ENCODE measurements around the gene MCM8. TPM values are rescaled to one million over a fixed set of nuclear protein-coding genes. Genes with fewer than 3 reads are reported as not detected.

Gene MCM8
- polyA plus RNA-seq, 1 donor from 2014 or later: 5.1 TPM

GRCh38 chr20:5947276-5947675, 3.2 kb upstream of the MCM8 start:
- peaks cover 19% of the 10 kb centered on the region for H3K79me2 ChIP-seq (replicated peaks; ENCODE audit: insufficient read depth, low read length)

GRCh38 chr20:5949943-5950270, 545 bp upstream of the MCM8 start:
- Histone ChIP-seq H3K79me2 (replicated peaks; ENCODE audit: insufficient read depth, low read length) (peaks cover 19% of the 10 kb centered on the region), H3K4me3 (ENCODE audit: low read length) (peak overlapping the region; percentile 80), H4K20me1 (ENCODE audit: insufficient read depth) (no peaks in the 10 kb centered on the region), H3K27ac (ENCODE audit: low read length) (peak overlapping the region; percentile 32), H3K9ac (ENCODE audit: low read length) (peak overlapping the region; percentile 69), H3K36me3 (ENCODE audit: insufficient read depth, low read length) (peaks cover 8% of the 10 kb centered on the region), H3K27me3 (ENCODE audit: insufficient read depth, low read depth, low read length) (no peaks in the 10 kb centered on the region), H3K9me3 (ENCODE audit: low read length) (no peaks in the 10 kb centered on the region), H3K4me2 (ENCODE audit: low read length) (peak overlapping the region; percentile 94), H2AFZ (ENCODE audit: low read depth, low read length) (peak overlapping the region; percentile 30), H3F3A (ENCODE audit: insufficient read depth, low read length, poor library complexity, severe bottlenecking) (no peaks in the 10 kb centered on the region), H3K9me2 (ENCODE audit: insufficient read depth, low read length) (no peaks in the 10 kb centered on the region)
- TF ChIP-seq POLR2AphosphoS5 (IDR thresholded peaks at IDR 0.05): no peak

More at GRCh38 chr20:5947276-5947675, 3.2 kb upstream of the MCM8 start:
- Histone ChIP-seq H3K9ac (ENCODE audit: low read length) (no peak overlapping the region), H3K4me2 (ENCODE audit: low read length) (no peak overlapping the region), H3K4me3 (ENCODE audit: low read length) (no peak overlapping the region), H2AFZ (ENCODE audit: low read depth, low read length) (no peak overlapping the region), H4K20me1 (ENCODE audit: insufficient read depth) (no peaks in the 10 kb centered on the region), H3F3A (ENCODE audit: insufficient read depth, low read length, poor library complexity, severe bottlenecking) (no peaks in the 10 kb centered on the region), H3K9me3 (ENCODE audit: low read length) (no peaks in the 10 kb centered on the region), H3K27me3 (ENCODE audit: insufficient read depth, low read depth, low read length) (no peaks in the 10 kb centered on the region), H3K27ac (ENCODE audit: low read length) (no peak overlapping the region), H3K9me2 (ENCODE audit: insufficient read depth, low read length) (no peaks in the 10 kb centered on the region), H3K36me3 (ENCODE audit: insufficient read depth, low read length) (peaks cover 8% of the 10 kb centered on the region)
- TF ChIP-seq EP300 (conservative IDR thresholded peaks at IDR 0.05; ENCODE audit: poor library complexity, severe bottlenecking) (no peak), EZH2 (IDR thresholded peaks at IDR 0.05; ENCODE audit: borderline replicate concordance, insufficient read depth, low read length, poor library complexity, severe bottlenecking) (no peak), CTCF (IDR thresholded peaks at IDR 0.05; ENCODE audit: poor library complexity, severe bottlenecking) (no peak), RAD21 (conservative IDR thresholded peaks at IDR 0.05) (no peak), MXI1 (conservative IDR thresholded peaks at IDR 0.05; ENCODE audit: poor library complexity, severe bottlenecking) (no peak), POLR2AphosphoS5 (IDR thresholded peaks at IDR 0.05) (no peak), TAF1 (IDR thresholded peaks at IDR 0.05; ENCODE audit: low read depth) (no peak), SMC3 (conservative IDR thresholded peaks at IDR 0.05; ENCODE audit: poor library complexity) (no peak), REST (IDR thresholded peaks at IDR 0.05; ENCODE audit: borderline replicate concordance) (no peak)

GRCh38 chr20:5967469-5967868, 17.0 kb downstream of the MCM8 start:
- no peaks in the 10 kb centered on the region for H3K36me3 ChIP-seq (ENCODE audit: insufficient read depth, low read length)
- H3K4me3 ChIP-seq (ENCODE audit: low read length): no peak overlapping the region
- H3K27ac ChIP-seq (ENCODE audit: low read length): no peak overlapping the region
- H3K4me2 ChIP-seq (ENCODE audit: low read length): no peak overlapping the region
- H4K20me1 ChIP-seq (ENCODE audit: insufficient read depth): no peaks in the 10 kb centered on the region
- H3K79me2 ChIP-seq (replicated peaks; ENCODE audit: insufficient read depth, low read length): no peaks in the 10 kb centered on the region
- H3K9me2 ChIP-seq (ENCODE audit: insufficient read depth, low read length): no peaks in the 10 kb centered on the region
- no peaks in the 10 kb centered on the region for H3K27me3 ChIP-seq (ENCODE audit: insufficient read depth, low read depth, low read length)
- TF ChIP-seq RAD21 (conservative IDR thresholded peaks at IDR 0.05): no peak
- no peak for TF ChIP-seq EP300 (conservative IDR thresholded peaks at IDR 0.05; ENCODE audit: poor library complexity, severe bottlenecking)
- TF ChIP-seq SMC3 (conservative IDR thresholded peaks at IDR 0.05; ENCODE audit: poor library complexity): no peak
- TF ChIP-seq POLR2AphosphoS5 (IDR thresholded peaks at IDR 0.05): no peak
- no peak for TF ChIP-seq EZH2 (IDR thresholded peaks at IDR 0.05; ENCODE audit: borderline replicate concordance, insufficient read depth, low read length, poor library complexity, severe bottlenecking)
- TF ChIP-seq CTCF (IDR thresholded peaks at IDR 0.05; ENCODE audit: poor library complexity, severe bottlenecking): no peak
- no peak for TF ChIP-seq REST (IDR thresholded peaks at IDR 0.05; ENCODE audit: borderline replicate concordance)
- TF ChIP-seq TAF1 (IDR thresholded peaks at IDR 0.05; ENCODE audit: low read depth): no peak
- no peak for TF ChIP-seq MXI1 (conservative IDR thresholded peaks at IDR 0.05; ENCODE audit: poor library complexity, severe bottlenecking)
- no peak overlapping the region for H2AFZ ChIP-seq (ENCODE audit: low read depth, low read length)
- H3F3A ChIP-seq (ENCODE audit: insufficient read depth, low read length, poor library complexity, severe bottlenecking): no peaks in the 10 kb centered on the region
- no peaks in the 10 kb centered on the region for H3K9me3 ChIP-seq (ENCODE audit: low read length)
- no peak overlapping the region for H3K9ac ChIP-seq (ENCODE audit: low read length)
